GM12892 (cell line): ENCODE data around the gene TRIM74.
"Not testable (repeated sequence)": the region's sequence is repeated elsewhere in the genome, so short reads cannot be mapped to it uniquely, and the experiment has no call there.

ENCODE experiments used
- POLR2A ChIP-seq: IDR thresholded peaks from 2 replicates; pipeline ENCODE4 v1.6.1; 2011; ENCODE audit warnings: low read depth, low read length, control low read depth
- POLR2AphosphoS5 ChIP-seq: IDR thresholded peaks from 2 replicates; pipeline ENCODE4 v1.6.1; 2011; ENCODE audit warnings: low read depth, low read length, control low read depth

DNA sequence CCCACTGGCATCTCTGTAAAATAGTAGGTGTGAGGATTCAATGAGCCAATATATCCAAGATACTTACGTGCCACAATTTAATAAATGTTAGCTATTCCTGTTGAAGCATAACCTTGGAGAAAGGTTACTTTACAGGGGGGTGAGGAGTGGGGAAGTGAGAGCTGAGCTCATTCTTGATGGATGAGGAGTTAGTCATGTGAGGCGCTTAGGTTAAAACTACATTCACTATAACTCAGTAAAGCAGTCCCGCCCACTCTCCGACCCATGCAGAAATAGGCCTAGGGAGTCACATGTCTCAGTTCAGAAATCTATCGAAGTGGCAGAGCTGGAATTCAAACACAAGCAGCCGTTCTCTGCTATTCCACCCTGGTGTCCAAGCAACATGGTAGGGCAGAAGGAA is 18.8 kb downstream of the TRIM74 start:
- TF ChIP-seq POLR2AphosphoS5, POLR2A: not testable (repeated sequence)
